ENCODE data around the gene PPIL6.
"Not testable (repeated sequence)": the region's sequence is repeated elsewhere in the genome, so short reads cannot be mapped to it uniquely, and the experiment has no call there.

Gene PPIL6

GRCh38 chr6:109466212-109466923 lies 25.9 kb upstream of the PPIL6 start:
- no peak for DNase-seq (ENCODE audit: low spot score)

- DNase-seq (ENCODE audit: low spot score) = no peak
These were observed 25.3 kb upstream of the PPIL6 start for GRCh38 chr6:109465772-109466171.

- no peak for DNase-seq (ENCODE audit: low spot score)
These were observed 21.5 kb upstream of the PPIL6 start for GRCh38 chr6:109461733-109462526.

- DNase-seq (ENCODE audit: low spot score) = not testable (repeated sequence)
These were observed 20.8 kb upstream of the PPIL6 start for GRCh38 chr6:109461205-109461604.

GRCh38 chr6:109460161-109460829 lies 19.9 kb upstream of the PPIL6 start:
- no peak for DNase-seq (ENCODE audit: low spot score)

GRCh38 chr6:109458774-109459531 lies 18.5 kb upstream of the PPIL6 start:
- no peak for DNase-seq (ENCODE audit: low spot score)

- no peak for DNase-seq (ENCODE audit: low spot score)
These were observed 17.2 kb upstream of the PPIL6 start for GRCh38 chr6:109457562-109457996.

- no peak for DNase-seq (ENCODE audit: low spot score)
These were observed 16.5 kb upstream of the PPIL6 start for GRCh38 chr6:109456710-109457561.

GRCh38 chr6:109456111-109456583 lies 15.7 kb upstream of the PPIL6 start:
- peak; percentile 79 for DNase-seq (ENCODE audit: low spot score)

GRCh38 chr6:109455437-109456110 lies 15.1 kb upstream of the PPIL6 start, which contains the start of gene MICAL1:
TSS of gene MICAL1 (minus strand) at chr6:109455772. CDS start at chr6:109454196, 1,576 bp downstream.
- DNase-seq (ENCODE audit: low spot score) = peak; percentile 89

- DNase-seq (ENCODE audit: low spot score) = peak; percentile 78
These were observed 14.3 kb upstream of the PPIL6 start for GRCh38 chr6:109454496-109455436.

- DNase-seq (ENCODE audit: low spot score) = no peak
These were observed 13.4 kb upstream of the PPIL6 start for GRCh38 chr6:109453594-109454495.

GRCh38 chr6:109453156-109453555 lies 12.7 kb upstream of the PPIL6 start:
- DNase-seq (ENCODE audit: low spot score) = no peak

- DNase-seq (ENCODE audit: low spot score) = no peak
These were observed 11.8 kb upstream of the PPIL6 start for GRCh38 chr6:109452181-109452580.

GRCh38 chr6:109451376-109451775 lies 10.9 kb upstream of the PPIL6 start:
- DNase-seq (ENCODE audit: low spot score) = no peak

GRCh38 chr6:109450801-109451200 lies 10.4 kb upstream of the PPIL6 start:
- DNase-seq (ENCODE audit: low spot score) = no peak

- no peak for DNase-seq (ENCODE audit: low spot score)
These were observed 9.6 kb upstream of the PPIL6 start for GRCh38 chr6:109449795-109450673.
